ENCODE results near the gene VEGFB.

- TF ChIP-seq EP300 (IDR thresholded peaks at IDR 0.05), result no peak
- no peak for TF ChIP-seq CTCF (IDR thresholded peaks at IDR 0.05)
- no peak for TF ChIP-seq POLR2A (IDR thresholded peaks at IDR 0.05)
- no peak for TF ChIP-seq POLR2AphosphoS5 (IDR thresholded peaks at IDR 0.05)
Measured at GRCh38 chr11:64246871-64247728, 12.7 kb downstream of the VEGFB start, which contains the start of gene PPP1R14B.
